ENCODE data around the gene BRSK2. TPM values are rescaled to one million over a fixed set of nuclear protein-coding genes. Genes with fewer than 3 reads are reported as not detected.

Gene BRSK2
- total RNA-seq, 1 donor from 2014 or later, result 0.11 TPM

- CTCF ChIA-PET, result no interaction called here
- Mint-ChIP-seq H3K4me3 (no peak overlapping the region), H3K27ac (no peak overlapping the region), H3K4me1 (no peaks in the 10 kb centered on the region), H3K36me3 (ENCODE audit: low read depth) (no peaks in the 10 kb centered on the region), H3K9me3 (no peaks in the 10 kb centered on the region), H3K27me3 (no peaks in the 10 kb centered on the region)
- DNase-seq (no peak), ATAC-seq (ENCODE audit: low read depth) (peak; percentile 42)
- TF ChIP-seq CTCF (IDR thresholded peaks at IDR 0.05), result no peak
- POLR2A ChIA-PET, result interaction anchor here (0.9 kb wide), 1 partner anchor 33 kb away, joined by 4 read pairs; no protein-coding TSS in a partner anchor
- intact Hi-C loops (cut with micrococcal nuclease), result no loop called here
Measured at GRCh38 chr11:1351278-1351937, 38.3 kb upstream of the BRSK2 start.

- ATAC-seq (ENCODE audit: low read depth) (no peak), DNase-seq (no peak)
- no peak overlapping the region for H3K4me3 Mint-ChIP-seq
- CTCF ChIA-PET, result no interaction called here
- TF ChIP-seq CTCF (IDR thresholded peaks at IDR 0.05), result no peak
- H3K4me1 Mint-ChIP-seq, result no peaks in the 10 kb centered on the region
- intact Hi-C loops (cut with micrococcal nuclease), result no loop called here
- H3K36me3 Mint-ChIP-seq (ENCODE audit: low read depth), result no peaks in the 10 kb centered on the region
- H3K27ac Mint-ChIP-seq, result no peak overlapping the region
- no peaks in the 10 kb centered on the region for H3K27me3 Mint-ChIP-seq
- no peaks in the 10 kb centered on the region for H3K9me3 Mint-ChIP-seq
- POLR2A ChIA-PET, result no interaction called here
Measured at GRCh38 chr11:1352696-1353382, 36.9 kb upstream of the BRSK2 start.

DNA sequence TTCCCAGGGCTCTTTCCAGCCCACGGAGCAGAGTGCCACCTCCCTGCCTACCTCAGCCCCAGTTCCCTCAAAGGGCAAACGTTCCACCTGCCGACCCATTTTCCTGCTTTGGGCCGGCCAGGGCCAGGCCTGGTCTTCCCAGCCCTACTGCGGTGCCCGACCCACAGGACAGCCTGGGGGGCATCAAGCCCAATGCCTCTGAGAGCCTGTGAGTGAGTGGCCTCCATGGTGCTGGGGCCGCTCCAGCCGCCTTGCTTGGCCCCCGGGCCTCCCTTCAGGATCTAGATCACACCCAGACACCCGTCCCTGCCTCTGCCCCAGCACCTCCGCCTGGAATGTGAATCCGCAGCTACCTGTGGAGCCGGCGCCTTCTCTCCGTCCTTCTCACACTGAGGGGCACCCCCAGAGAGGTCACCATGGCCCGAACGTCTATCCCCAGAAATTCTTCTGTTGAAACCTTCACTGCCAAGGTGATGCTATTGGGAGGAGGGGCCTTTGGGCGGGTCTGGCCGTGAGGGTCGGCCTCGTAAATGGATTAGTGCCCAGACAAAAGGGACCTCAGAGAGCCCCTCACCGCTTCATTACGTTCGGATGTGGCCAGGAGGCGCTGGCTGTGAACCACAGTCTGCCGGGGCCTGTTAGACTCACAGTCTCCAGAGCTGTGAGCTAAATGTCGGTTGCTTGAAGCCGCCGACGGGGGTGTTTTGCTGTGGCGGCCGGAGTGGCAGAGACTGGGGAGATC, 36.2 kb upstream of the BRSK2 start:
- ATAC-seq (ENCODE audit: low read depth), result no peak
- Mint-ChIP-seq H3K9me3 (no peaks in the 10 kb centered on the region), H3K27me3 (no peaks in the 10 kb centered on the region), H3K4me1 (no peaks in the 10 kb centered on the region), H3K36me3 (ENCODE audit: low read depth) (no peaks in the 10 kb centered on the region), H3K27ac (no peak overlapping the region), H3K4me3 (no peak overlapping the region)
- no peak for DNase-seq
- TF ChIP-seq CTCF (IDR thresholded peaks at IDR 0.05), result no peak
- CTCF ChIA-PET, result no interaction called here
- POLR2A ChIA-PET, result interaction anchor here (0.6 kb wide), 1 partner anchor 26 kb away, joined by 4 read pairs; no protein-coding TSS in a partner anchor
- intact Hi-C loops (cut with micrococcal nuclease), result no loop called here

GRCh38 chr11:1354125-1354938, 35.4 kb upstream of the BRSK2 start:
- DNase-seq (no peak), ATAC-seq (ENCODE audit: low read depth) (no peak)
- TF ChIP-seq CTCF (IDR thresholded peaks at IDR 0.05), result no peak
- Mint-ChIP-seq H3K4me3 (no peak overlapping the region), H3K27ac (no peak overlapping the region), H3K9me3 (no peaks in the 10 kb centered on the region), H3K4me1 (no peaks in the 10 kb centered on the region), H3K27me3 (no peaks in the 10 kb centered on the region), H3K36me3 (ENCODE audit: low read depth) (no peaks in the 10 kb centered on the region)
- ChIA-PET CTCF (no interaction called here), POLR2A (interaction anchor here (0.6 kb wide), 1 partner anchor 26 kb away, joined by 4 read pairs; no protein-coding TSS in a partner anchor)
- intact Hi-C loops (cut with micrococcal nuclease), result no loop called here

All from activated B cell treated with CpG ODN at 0.5 μM for 24 hours (primary cell).